Measurements from ENCODE around the gene MS4A4A.
"Not testable (repeated sequence)": the region's sequence is repeated elsewhere in the genome, so short reads cannot be mapped to it uniquely, and the experiment has no call there.

The MS4A4A gene

DNA sequence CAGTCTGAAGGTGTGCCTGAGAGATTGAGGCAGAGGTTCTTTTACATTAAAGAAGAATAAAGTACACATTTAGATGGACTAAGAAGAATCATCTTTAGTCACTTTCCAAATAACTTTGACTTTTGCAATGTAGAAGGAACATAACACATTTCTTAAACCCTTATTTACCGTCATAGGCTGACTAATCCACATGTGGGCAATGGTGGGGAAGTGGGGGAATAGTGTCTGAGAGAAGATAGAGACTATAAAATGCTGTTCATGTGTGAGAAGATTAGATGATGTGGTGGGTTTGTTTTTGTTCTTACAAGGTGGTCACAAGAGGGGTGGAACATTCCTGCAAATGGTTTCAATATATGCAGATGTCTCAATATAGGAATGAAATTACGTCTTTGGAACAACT, 1.8 kb downstream of the MS4A4A start:
- Histone ChIP-seq H3K4me3 (ENCODE audit: low read length, poor library complexity, severe bottlenecking) (no peak overlapping the region), H3K9me3 (ENCODE audit: insufficient read depth, low read depth, low read length) (no peaks in the 10 kb centered on the region), H3K4me2 (ENCODE audit: low read depth, low read length, poor library complexity, severe bottlenecking) (no peak overlapping the region), H4K20me1 (ENCODE audit: insufficient read depth, low read length, poor library complexity, severe bottlenecking) (no peaks in the 10 kb centered on the region), H3K27me3 (ENCODE audit: insufficient read depth, low read length, poor library complexity, severe bottlenecking) (no peaks in the 10 kb centered on the region), H3K9ac (ENCODE audit: low read depth, low read length, poor library complexity, severe bottlenecking) (no peak overlapping the region), H3K36me3 (ENCODE audit: insufficient read depth, low read length) (no peaks in the 10 kb centered on the region), H3K9me2 (replicated peaks; ENCODE audit: low read depth, low read length) (no peaks in the 10 kb centered on the region), H2AFZ (ENCODE audit: low read length) (no peak overlapping the region), H3F3A (ENCODE audit: low read depth) (no peaks in the 10 kb centered on the region), H3K79me2 (ENCODE audit: insufficient read depth, low read length) (no peaks in the 10 kb centered on the region), H3K4me1 (ENCODE audit: insufficient read depth, low read length, poor library complexity, severe bottlenecking) (no peaks in the 10 kb centered on the region)
- TF ChIP-seq, protein P1, sequence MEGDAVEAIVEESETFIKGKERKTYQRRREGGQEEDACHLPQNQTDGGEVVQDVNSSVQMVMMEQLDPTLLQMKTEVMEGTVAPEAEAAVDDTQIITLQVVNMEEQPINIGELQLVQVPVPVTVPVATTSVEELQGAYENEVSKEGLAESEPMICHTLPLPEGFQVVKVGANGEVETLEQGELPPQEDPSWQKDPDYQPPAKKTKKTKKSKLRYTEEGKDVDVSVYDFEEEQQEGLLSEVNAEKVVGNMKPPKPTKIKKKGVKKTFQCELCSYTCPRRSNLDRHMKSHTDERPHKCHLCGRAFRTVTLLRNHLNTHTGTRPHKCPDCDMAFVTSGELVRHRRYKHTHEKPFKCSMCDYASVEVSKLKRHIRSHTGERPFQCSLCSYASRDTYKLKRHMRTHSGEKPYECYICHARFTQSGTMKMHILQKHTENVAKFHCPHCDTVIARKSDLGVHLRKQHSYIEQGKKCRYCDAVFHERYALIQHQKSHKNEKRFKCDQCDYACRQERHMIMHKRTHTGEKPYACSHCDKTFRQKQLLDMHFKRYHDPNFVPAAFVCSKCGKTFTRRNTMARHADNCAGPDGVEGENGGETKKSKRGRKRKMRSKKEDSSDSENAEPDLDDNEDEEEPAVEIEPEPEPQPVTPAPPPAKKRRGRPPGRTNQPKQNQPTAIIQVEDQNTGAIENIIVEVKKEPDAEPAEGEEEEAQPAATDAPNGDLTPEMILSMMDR (conservative IDR thresholded peaks at IDR 0.05; ENCODE audit: low read length) = no peak
- TF ChIP-seq EZH2phosphoT487 (IDR thresholded peaks at IDR 0.05; ENCODE audit: borderline replicate concordance) = no peak

DNA sequence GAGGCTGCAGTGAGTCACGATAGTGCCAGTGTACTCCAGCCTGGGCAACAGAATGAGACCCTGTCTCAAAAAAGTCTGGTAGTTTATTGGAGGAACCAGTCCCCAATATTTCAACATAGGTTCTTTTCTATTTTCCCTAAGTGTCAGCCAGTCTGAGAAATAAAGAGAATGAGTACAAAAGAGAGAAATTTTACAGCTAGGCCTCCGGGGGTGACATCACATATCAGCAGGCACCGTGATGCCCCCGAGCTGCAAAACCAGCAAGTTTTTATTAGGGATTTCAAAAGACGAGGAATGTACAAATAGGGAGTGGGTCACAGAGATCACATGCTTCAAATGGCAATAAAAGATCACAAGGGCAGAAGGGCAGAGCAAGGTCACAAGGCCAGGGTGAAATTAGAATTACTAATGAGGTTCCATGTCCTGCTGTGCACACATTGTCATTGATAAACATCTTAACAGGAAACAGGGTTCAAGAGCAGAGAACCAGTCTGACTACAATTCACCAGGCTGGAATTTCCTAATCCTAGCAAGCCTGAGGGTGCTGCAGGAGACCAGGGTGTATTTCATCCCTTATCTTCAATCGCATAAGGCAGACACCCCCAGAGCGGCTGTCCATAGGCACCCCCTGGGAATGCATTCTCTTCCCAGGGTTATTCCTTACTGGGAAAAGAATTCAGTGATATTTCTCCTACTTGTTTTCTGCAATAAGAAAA, 5.1 kb downstream of the MS4A4A start:
- H3K9me3 ChIP-seq (ENCODE audit: insufficient read depth, low read depth, low read length); H4K20me1 ChIP-seq (ENCODE audit: insufficient read depth, low read length, poor library complexity, severe bottlenecking); H2AFZ ChIP-seq (ENCODE audit: low read length); H3F3A ChIP-seq (ENCODE audit: low read depth); H3K9ac ChIP-seq (ENCODE audit: low read depth, low read length, poor library complexity, severe bottlenecking); H3K4me1 ChIP-seq (ENCODE audit: insufficient read depth, low read length, poor library complexity, severe bottlenecking); H3K4me2 ChIP-seq (ENCODE audit: low read depth, low read length, poor library complexity, severe bottlenecking); H3K4me3 ChIP-seq (ENCODE audit: low read length, poor library complexity, severe bottlenecking); H3K79me2 ChIP-seq (ENCODE audit: insufficient read depth, low read length); H3K9me2 ChIP-seq (replicated peaks; ENCODE audit: low read depth, low read length); H3K36me3 ChIP-seq (ENCODE audit: insufficient read depth, low read length); H3K27me3 ChIP-seq (ENCODE audit: insufficient read depth, low read length, poor library complexity, severe bottlenecking): not testable (repeated sequence)

DNA sequence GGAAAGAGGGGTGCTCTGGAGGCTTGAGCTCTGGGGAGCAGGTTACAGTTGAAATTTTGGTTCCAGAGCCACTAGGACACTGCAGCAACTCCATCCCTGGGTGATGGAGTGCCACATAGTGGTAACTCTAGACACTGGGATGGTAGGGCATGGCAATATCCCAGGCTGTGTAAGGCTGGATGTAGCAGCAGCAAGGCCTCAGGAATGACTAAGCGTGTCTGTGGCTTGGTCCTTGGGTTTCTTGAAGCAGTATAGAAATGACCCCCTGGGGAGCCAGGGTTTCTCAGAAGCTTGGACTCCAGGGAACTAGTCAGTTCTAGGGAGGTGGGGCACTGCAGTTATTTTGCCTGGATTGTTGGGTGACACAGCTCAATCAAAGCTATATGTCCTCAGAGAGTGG, 8.1 kb downstream of the MS4A4A start:
- Histone ChIP-seq H3K4me2 (ENCODE audit: low read depth, low read length, poor library complexity, severe bottlenecking) (no peak overlapping the region), H3K36me3 (ENCODE audit: insufficient read depth, low read length) (no peaks in the 10 kb centered on the region), H3K27me3 (ENCODE audit: insufficient read depth, low read length, poor library complexity, severe bottlenecking) (no peaks in the 10 kb centered on the region), H2AFZ (ENCODE audit: low read length) (no peak overlapping the region), H3K9ac (ENCODE audit: low read depth, low read length, poor library complexity, severe bottlenecking) (no peak overlapping the region), H3K9me3 (ENCODE audit: insufficient read depth, low read depth, low read length) (no peaks in the 10 kb centered on the region), H3F3A (ENCODE audit: low read depth) (no peaks in the 10 kb centered on the region), H3K4me1 (ENCODE audit: insufficient read depth, low read length, poor library complexity, severe bottlenecking) (no peaks in the 10 kb centered on the region), H3K9me2 (replicated peaks; ENCODE audit: low read depth, low read length) (no peaks in the 10 kb centered on the region), H3K4me3 (ENCODE audit: low read length, poor library complexity, severe bottlenecking) (no peak overlapping the region), H4K20me1 (ENCODE audit: insufficient read depth, low read length, poor library complexity, severe bottlenecking) (no peaks in the 10 kb centered on the region), H3K79me2 (ENCODE audit: insufficient read depth, low read length) (no peaks in the 10 kb centered on the region)
- TF ChIP-seq EZH2phosphoT487 (IDR thresholded peaks at IDR 0.05; ENCODE audit: borderline replicate concordance) = no peak
- TF ChIP-seq, protein P1 (conservative IDR thresholded peaks at IDR 0.05; ENCODE audit: low read length) = no peak

GRCh38 chr11:60292145-60292544, 11.7 kb downstream of the MS4A4A start:
- Histone ChIP-seq H3K36me3 (ENCODE audit: insufficient read depth, low read length) (no peaks in the 10 kb centered on the region), H2AFZ (ENCODE audit: low read length) (no peak overlapping the region), H3K9me3 (ENCODE audit: insufficient read depth, low read depth, low read length) (no peaks in the 10 kb centered on the region), H3K27me3 (ENCODE audit: insufficient read depth, low read length, poor library complexity, severe bottlenecking) (no peaks in the 10 kb centered on the region), H3K4me1 (ENCODE audit: insufficient read depth, low read length, poor library complexity, severe bottlenecking) (no peaks in the 10 kb centered on the region), H3K79me2 (ENCODE audit: insufficient read depth, low read length) (no peaks in the 10 kb centered on the region), H4K20me1 (ENCODE audit: insufficient read depth, low read length, poor library complexity, severe bottlenecking) (no peaks in the 10 kb centered on the region), H3K9me2 (replicated peaks; ENCODE audit: low read depth, low read length) (no peaks in the 10 kb centered on the region), H3K4me3 (ENCODE audit: low read length, poor library complexity, severe bottlenecking) (no peak overlapping the region), H3K4me2 (ENCODE audit: low read depth, low read length, poor library complexity, severe bottlenecking) (no peak overlapping the region), H3K9ac (ENCODE audit: low read depth, low read length, poor library complexity, severe bottlenecking) (no peak overlapping the region), H3F3A (ENCODE audit: low read depth) (no peaks in the 10 kb centered on the region)
- no peak for TF ChIP-seq EZH2phosphoT487 (IDR thresholded peaks at IDR 0.05; ENCODE audit: borderline replicate concordance)
- TF ChIP-seq, protein P1 (conservative IDR thresholded peaks at IDR 0.05; ENCODE audit: low read length) = no peak

Measured in Loucy (cell line).